ENCODE results near the gene ELP5. TPM values are rescaled to one million over a fixed set of nuclear protein-coding genes. Genes with fewer than 3 reads are reported as not detected.
A peak's percentile ranks its signal among the peaks of the same experiment; 100 is the strongest.

ELP5 gene
- total and polyA plus RNA-seq, 2 donors (not counting 3 experiments of a cell fraction or from before 2014, with no cell fraction given): 44.4 to 54.7 TPM

- H3K27ac ChIP-seq (ENCODE audit: insufficient read depth, low read depth, low read length): no peak overlapping the region
- peaks cover 2% of the 10 kb centered on the region for H3K79me2 ChIP-seq (ENCODE audit: control insufficient read depth, insufficient read depth, low read length)
- FAIRE-seq: peak; percentile 50
- H3K27me3 ChIP-seq (ENCODE audit: control insufficient read depth in 2 of 2, insufficient read depth in 2 of 2, low read length in 2 of 2): no peaks in the 10 kb centered on the region
- no peaks in the 10 kb centered on the region for H3K9me1 ChIP-seq (replicated peaks; ENCODE audit: control insufficient read depth, extremely low read depth, insufficient read depth, low read length)
- no peak overlapping the region for H2AFZ ChIP-seq (ENCODE audit: low read depth, low read length)
- no peaks in the 10 kb centered on the region for H4K20me1 ChIP-seq (replicated peaks; ENCODE audit: control insufficient read depth, extremely low read depth, insufficient read depth, low read length)
- TF ChIP-seq POLR2AphosphoS5 (IDR thresholded peaks at IDR 0.05; ENCODE audit: insufficient read depth, low read depth, low read length): peak; percentile 2
- TF ChIP-seq, protein P1, sequence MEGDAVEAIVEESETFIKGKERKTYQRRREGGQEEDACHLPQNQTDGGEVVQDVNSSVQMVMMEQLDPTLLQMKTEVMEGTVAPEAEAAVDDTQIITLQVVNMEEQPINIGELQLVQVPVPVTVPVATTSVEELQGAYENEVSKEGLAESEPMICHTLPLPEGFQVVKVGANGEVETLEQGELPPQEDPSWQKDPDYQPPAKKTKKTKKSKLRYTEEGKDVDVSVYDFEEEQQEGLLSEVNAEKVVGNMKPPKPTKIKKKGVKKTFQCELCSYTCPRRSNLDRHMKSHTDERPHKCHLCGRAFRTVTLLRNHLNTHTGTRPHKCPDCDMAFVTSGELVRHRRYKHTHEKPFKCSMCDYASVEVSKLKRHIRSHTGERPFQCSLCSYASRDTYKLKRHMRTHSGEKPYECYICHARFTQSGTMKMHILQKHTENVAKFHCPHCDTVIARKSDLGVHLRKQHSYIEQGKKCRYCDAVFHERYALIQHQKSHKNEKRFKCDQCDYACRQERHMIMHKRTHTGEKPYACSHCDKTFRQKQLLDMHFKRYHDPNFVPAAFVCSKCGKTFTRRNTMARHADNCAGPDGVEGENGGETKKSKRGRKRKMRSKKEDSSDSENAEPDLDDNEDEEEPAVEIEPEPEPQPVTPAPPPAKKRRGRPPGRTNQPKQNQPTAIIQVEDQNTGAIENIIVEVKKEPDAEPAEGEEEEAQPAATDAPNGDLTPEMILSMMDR (IDR thresholded peaks at IDR 0.05; ENCODE audit: extremely low read depth in 1 of 2, insufficient read depth in 1 of 2, low read depth in 1 of 2, low read length in 2 of 2): no peak
- no peak for TF ChIP-seq EZH2 (IDR thresholded peaks at IDR 0.05; ENCODE audit: borderline replicate concordance, low read depth, low read length, severe bottlenecking)
- TF ChIP-seq POLR2A (IDR thresholded peaks at IDR 0.05; ENCODE audit: low read depth, low read length): peak; percentile 6
- no TSS peak for BruUV-seq (replicated peaks)
- dilution Hi-C loops (cut with MboI; ENCODE audit: extremely low pct_ligation_motif_present, low sequenced_read_pairs) (no loop called here), intact Hi-C loops (cut with micrococcal nuclease) (no loop called here)
- no peaks in the 10 kb centered on the region for H3K9me3 ChIP-seq (replicated peaks; ENCODE audit: control insufficient read depth, insufficient read depth, low read length)
- H3K36me3 ChIP-seq (ENCODE audit: control insufficient read depth in 2 of 2, extremely low read depth in 1 of 2, insufficient read depth in 2 of 2, low read length in 2 of 2): peaks cover 21 to 33% of the 10 kb centered on the region in 2 experiments
- CTCF ChIA-PET: interaction anchor here (1.9 to 4.5 kb wide), 5 partner anchors 16 to 177 kb away, joined by 5 to 94 read pairs (median 28); partner anchors contain the start of genes GABARAP and PHF23
- H3K4me2 ChIP-seq (ENCODE audit: insufficient read depth, low read length): no peak overlapping the region
- no peak overlapping the region for H3K9ac ChIP-seq (replicated peaks; ENCODE audit: extremely low read depth, insufficient read depth, low read length)
- no peak for DNase-seq (ENCODE audit: low read depth, low spot score)
- POLR2A ChIA-PET: no interaction called here
- no peak overlapping the region for H3K4me3 ChIP-seq (replicated peaks in 1 of 3; ENCODE audit: insufficient read depth in 1 of 3, low read depth in 1 of 3, low read length in 3 of 3)
- H3K4me1 ChIP-seq (ENCODE audit: control insufficient read depth, extremely low read depth, insufficient read depth, low read length): peaks cover 11% of the 10 kb centered on the region
Observed at GRCh38 chr17:7222093-7222971, 29.7 kb upstream of the ELP5 start.

GRCh38 chr17:7222972-7223292 lies 29.1 kb upstream of the ELP5 start:
- no peaks in the 10 kb centered on the region for H4K20me1 ChIP-seq (replicated peaks; ENCODE audit: control insufficient read depth, extremely low read depth, insufficient read depth, low read length)
- CTCF ChIA-PET: interaction anchor here (1.4 to 2.0 kb wide), 2 partner anchors 74 to 177 kb away, joined by 4 to 9 read pairs; no protein-coding TSS in a partner anchor
- no TSS peak for BruUV-seq (replicated peaks)

More at GRCh38 chr17:7222972-7223292, 29.1 kb upstream of the ELP5 start:
- Histone ChIP-seq H3K9me3 (replicated peaks; ENCODE audit: control insufficient read depth, insufficient read depth, low read length) (no peaks in the 10 kb centered on the region), H3K4me1 (ENCODE audit: control insufficient read depth, extremely low read depth, insufficient read depth, low read length) (peaks cover 11% of the 10 kb centered on the region), H3K27me3 (ENCODE audit: control insufficient read depth in 2 of 2, insufficient read depth in 2 of 2, low read length in 2 of 2) (no peaks in the 10 kb centered on the region), H3K36me3 (ENCODE audit: control insufficient read depth in 2 of 2, extremely low read depth in 1 of 2, insufficient read depth in 2 of 2, low read length in 2 of 2) (peaks cover 21 to 37% of the 10 kb centered on the region in 2 experiments), H2AFZ (ENCODE audit: low read depth, low read length) (no peak overlapping the region), H3K27ac (ENCODE audit: insufficient read depth, low read depth, low read length) (no peak overlapping the region), H3K4me3 (replicated peaks in 1 of 3; ENCODE audit: insufficient read depth in 1 of 3, low read depth in 1 of 3, low read length in 3 of 3) (no peak overlapping the region), H3K9ac (replicated peaks; ENCODE audit: extremely low read depth, insufficient read depth, low read length) (no peak overlapping the region), H3K9me1 (replicated peaks; ENCODE audit: control insufficient read depth, extremely low read depth, insufficient read depth, low read length) (no peaks in the 10 kb centered on the region), H3K4me2 (ENCODE audit: insufficient read depth, low read length) (no peak overlapping the region), H3K79me2 (ENCODE audit: control insufficient read depth, insufficient read depth, low read length) (peaks cover 2% of the 10 kb centered on the region)
- intact Hi-C loops (cut with micrococcal nuclease) (no loop called here), dilution Hi-C loops (cut with MboI; ENCODE audit: extremely low pct_ligation_motif_present, low sequenced_read_pairs) (no loop called here)
- FAIRE-seq (no peak), DNase-seq (ENCODE audit: low read depth, low spot score) (no peak)
- POLR2A ChIA-PET: no interaction called here
- no peak for TF ChIP-seq MYC (IDR thresholded peaks at IDR 0.05; ENCODE audit: low read depth, low read length)
- TF ChIP-seq POLR2A (IDR thresholded peaks at IDR 0.05; ENCODE audit: low read depth, low read length): peak; percentile 17
